ENCODE measurements around the gene HCN3.
"Not testable (repeated sequence)": the region's sequence is repeated elsewhere in the genome, so short reads cannot be mapped to it uniquely, and the experiment has no call there.

The HCN3 gene

DNA sequence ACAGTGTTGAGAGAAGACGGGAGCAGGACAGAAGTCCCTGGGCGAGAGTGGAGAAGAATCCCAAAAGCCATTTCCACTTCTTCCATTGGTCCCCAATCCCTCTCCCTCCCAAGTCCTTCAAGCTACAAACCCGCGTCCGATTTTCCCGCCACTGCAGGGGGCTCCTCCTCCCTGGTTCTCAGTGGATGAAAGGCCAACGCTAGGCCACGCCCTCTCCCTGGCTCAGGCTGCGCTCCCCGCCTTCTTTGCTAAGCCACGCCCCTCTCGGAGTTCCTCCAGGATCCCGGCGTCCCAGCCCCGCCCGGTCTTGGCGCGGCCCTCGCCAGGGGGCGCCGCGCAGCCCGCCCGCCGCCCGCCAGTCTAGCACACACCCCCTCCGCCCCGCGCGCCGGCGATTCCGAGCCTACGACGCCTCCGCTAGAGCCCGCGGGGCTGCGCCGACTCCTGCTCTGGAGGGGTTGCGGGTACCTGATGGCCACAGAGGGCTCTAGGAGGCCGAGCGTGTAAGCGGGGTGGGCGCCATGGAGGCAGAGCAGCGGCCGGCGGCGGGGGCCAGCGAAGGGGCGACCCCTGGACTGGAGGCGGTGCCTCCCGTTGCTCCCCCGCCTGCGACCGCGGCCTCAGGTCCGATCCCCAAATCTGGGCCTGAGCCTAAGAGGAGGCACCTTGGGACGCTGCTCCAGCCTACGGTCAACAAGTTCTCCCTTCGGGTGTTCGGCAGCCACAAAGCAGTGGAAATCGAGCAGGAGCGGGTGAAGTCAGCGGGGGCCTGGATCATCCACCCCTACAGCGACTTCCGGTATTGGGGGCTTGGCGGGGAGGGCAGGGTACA is at the start of gene HCN3:
Gene HCN3, plus strand, starts transcription at position 394 of the 832 bp plus-strand sequence. Its CDS starts 128 bp downstream, at position 522.
- DNase-seq, result peak; percentile 95

DNA sequence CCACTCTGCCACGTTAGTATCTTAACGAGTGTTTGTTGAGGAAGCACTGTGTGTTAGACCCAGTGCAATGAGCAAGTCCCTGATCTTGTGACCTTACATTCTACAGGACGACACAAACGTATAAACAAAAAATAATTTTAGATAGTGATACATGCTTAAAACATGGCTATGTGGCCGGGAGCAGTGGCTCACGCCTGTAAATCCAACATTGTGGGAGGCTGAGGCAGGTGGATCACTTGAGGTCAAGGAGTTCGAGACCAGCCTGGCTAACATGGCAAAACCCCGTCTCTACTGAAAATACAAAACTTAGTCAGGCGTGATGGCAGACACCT is 49.2 kb upstream of the HCN3 start:
- DNase-seq, result no peak

DNA sequence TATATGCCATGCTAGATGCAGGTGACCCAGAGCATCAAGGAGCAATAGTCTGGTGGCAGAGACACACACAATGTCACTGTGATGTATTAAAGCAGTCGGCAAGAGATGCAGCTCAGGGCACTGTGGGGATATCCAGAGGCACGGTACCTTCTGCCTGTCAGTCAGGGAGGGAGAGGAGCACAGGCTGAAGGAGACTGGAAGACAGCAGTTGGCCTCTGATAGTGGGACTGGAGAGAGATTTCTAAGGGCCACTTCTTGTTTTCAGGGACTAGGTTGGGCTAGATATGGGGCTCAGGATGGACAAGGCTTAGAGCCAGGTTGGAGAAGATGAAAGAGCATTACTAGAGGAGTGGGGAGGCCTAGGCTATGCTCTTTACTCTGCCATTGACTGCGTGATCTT is 46.0 kb upstream of the HCN3 start:
- DNase-seq, result not testable (repeated sequence)

DNA sequence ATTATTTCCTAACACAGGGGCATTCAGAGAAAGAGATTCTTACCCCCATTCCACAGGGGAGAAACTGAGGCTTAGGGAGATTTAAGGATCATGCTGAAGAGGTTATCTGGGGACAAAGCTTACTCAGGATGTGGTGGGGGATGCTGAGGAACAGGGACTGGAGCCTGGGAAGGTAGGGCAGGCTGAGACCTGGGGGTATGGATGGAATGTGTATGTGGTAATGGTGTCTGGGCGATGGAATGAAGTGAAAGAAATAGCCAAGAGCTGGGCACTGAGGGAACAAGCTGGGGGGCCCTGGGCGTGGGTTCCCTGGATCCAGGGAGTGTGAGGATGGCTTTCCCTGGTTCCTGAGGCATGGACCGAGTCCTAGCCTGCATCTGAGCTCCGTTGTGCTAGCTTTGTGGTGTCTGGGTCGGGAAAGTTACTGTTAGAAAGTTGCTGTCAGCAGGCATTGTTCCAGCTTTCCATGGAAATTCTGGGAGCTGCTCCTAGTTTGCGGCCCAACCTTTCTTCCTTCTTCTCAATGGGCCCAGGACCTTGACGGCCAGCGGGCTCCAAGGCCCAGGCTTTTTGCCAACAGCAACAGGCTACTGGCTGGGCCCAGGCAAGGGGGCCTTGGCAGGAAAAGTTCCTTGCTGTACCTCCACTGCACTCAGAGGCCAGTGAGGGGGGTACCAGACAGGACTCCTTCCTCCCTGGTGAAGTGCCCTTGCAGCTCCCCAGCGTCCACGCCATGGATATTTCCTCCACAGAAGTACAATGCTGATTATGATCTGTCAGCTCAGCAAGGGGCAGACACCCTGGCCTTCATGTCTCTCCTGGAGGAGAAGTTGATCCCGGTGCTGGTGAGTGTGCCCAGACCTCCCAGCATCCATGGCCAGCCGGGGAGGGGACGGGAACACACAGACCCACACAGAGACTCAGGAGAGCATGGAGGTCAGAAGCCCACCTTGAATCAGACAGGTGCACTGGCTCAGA is 45.0 kb upstream of the HCN3 start:
- DNase-seq, result not testable (repeated sequence)

DNA sequence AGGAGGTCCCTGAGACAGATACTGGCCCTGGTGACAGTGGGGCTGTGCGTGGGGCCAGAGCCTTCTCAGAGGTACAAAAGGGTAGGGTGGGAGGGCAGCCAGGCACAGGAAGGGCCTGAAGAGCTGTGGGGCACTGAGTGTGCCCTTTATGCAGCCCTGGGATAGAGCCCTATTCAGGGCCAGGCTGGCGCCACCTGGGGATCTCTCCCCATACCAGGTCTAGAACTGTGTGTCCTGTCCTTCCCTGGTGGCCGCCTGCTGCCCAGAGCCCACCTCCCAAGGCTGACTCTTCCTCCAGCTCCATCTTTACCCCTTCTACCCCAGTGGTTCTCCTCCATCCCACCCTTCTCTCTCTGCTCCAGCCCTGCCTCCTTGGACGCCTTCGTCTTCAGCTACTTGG is 43.8 kb upstream of the HCN3 start:
- not testable (repeated sequence) for DNase-seq

DNA sequence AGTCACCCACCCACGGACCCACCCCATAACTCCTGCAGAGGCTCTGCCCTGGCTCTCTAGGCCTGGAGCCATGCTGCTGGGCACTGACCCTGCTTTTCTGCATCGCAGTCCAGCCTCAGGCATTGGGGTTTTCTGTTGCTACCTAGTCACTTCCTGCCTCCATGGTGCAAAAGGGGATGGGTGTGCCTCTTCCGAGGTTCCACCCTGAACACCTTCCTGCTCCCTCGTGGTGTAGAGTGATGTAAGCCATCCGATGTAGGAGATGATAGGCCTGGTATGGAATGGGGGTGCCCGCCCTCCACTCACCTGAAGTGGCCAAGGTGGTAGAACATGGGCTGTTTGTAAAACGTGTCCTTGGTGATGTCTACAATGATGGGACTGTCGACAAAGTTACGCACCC is 41.9 kb upstream of the HCN3 start:
- not testable (repeated sequence) for DNase-seq

DNA sequence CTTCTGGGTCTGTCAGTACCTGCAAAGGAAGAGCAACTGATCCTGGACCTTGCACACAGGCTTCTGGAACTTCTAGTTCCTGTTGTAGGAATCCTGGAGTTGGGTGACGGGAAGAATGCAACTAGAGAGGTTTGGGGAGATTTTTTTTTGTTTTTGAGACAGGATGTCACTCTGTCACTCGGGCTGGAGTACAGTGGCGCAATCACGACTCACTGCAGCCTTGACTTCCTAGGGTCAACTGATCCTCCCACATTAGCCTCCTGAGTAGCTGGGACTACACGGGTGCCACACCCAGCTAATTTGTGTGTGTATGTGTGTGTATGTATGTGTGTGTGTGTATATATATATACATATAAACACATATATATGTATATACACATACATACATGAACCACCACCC is 40.8 kb upstream of the HCN3 start:
- DNase-seq, result no peak

DNA sequence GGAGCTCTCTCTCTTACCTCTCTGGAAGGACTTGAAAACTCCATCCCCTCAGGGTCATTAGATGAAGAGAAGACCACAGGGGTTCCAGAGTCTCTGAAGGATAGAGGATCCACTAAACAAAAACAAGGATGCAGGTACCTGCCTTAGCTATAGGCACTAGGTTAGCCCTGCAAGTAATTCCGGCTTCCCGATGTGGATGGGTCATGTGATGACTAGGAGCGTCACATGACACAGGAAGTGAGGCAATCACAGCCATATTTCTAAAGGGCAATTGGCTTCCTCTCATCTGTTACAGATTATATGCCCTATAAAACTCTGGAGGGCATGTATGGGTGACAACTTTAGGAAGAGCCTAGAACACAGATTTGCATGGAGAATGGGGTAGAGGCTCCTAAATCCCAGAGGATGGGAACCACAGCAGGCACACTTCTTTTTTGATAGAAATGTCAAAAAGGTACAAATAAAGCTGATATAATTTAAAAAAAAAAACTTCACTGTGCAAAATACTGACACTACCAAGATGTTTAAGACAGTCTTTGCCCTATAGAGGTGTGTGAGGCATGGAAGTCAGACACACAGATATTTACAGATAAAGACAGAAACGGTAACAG is 36.1 kb upstream of the HCN3 start:
- DNase-seq, result peak; percentile 54

DNA sequence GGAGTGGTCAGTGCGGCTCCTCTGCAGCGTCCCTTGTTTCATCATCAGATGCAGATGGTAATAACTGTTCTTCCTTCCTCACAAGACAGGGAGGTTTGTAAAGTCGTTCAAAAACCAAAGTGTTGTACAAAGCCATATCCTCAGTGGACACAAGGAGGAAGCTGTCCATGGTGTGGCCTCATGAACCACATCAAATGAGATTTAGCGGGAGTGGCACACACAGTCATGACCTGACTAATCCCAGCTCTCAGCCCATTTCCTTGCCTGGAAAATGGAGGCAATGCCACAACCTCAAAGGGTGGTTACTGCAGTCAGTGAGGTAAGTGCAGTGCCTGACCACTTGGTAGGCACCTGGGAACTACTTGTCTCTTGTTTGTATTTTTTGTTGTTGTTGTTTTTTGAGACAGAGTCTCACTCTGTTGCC is 35.4 kb upstream of the HCN3 start:
- no peak for DNase-seq

DNA sequence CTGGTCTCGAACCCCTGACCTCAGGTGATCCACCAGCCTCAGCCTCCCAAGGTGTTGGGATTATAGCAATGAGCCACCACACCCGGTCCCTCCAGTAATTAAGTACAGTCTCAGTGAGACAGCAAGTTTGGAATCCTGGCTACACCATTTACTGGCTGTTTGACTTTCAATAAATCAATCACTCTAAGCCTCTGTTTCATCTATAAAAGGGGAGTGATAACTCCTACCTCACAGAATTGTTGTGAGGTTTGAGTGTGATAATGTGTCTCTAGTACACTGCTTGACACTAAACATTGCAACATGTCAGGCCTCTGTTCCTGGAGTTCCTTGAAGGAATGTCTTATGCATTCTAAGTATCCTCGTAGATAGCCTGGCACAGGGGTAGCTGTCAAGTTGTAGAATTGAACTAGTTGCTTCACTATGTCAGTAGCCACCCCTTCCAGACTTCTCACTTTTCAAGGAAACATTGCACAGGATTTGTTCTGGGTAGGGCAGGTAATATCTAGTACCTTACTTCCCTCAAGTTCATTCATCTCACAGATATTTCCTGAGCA is 34.4 kb upstream of the HCN3 start:
- no peak for DNase-seq

DNA sequence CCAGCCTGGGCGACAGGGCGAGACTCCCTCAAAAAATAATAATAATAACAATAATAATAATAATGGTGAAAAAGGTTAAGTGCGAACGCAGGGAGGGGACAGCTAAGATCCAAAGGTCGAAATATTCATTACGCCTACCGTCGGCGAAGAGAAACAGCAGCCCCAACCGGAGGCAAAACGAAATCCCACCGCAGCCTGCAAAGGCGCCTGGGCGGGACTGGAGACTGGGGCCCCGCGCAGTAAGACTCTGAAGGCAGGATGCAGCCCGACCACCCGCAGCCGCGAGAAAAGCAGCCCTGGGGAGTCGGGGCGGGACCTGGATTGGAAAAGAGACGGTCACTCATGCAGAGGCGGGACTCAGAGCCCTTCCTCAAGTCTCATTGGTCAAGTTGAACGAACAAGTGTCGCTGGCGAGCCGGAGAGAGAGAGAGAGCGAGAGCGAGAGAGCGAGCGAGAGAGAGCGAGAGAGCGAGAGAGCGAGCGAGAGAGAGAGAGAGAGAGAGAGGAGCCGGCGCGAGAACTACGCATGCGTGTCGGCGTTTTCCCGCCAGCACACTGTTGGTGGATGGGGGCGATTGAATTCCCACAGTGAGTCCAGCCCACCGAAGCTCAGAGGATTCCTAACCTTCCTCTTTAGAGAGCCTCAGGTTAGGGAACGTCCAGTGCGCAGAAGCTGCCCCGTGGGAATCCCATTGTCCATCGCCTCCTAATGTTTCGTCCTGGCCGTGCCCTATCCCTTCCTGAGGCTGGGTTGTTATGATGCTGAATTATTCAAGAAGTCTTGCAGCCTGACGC is 32.7 kb upstream of the HCN3 start:
- DNase-seq, result peak; percentile 88

DNA sequence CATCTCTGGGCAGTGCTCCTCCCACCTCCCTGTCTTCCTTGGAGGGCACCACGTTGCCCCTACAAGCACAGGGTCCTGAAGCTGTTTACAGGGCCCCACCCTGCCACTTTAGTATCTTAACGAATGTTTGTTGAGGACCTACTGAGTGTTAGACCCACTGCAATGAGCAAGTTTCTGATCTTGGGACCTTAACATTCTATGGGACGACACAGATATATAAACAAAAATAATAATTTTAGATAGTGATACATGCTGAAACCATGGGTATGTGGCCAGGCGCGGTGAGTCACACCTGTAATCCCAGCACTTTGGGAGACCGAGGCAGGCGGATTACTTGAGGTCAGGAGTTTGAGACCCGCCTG is 32.1 kb upstream of the HCN3 start:
- no peak for DNase-seq

DNA sequence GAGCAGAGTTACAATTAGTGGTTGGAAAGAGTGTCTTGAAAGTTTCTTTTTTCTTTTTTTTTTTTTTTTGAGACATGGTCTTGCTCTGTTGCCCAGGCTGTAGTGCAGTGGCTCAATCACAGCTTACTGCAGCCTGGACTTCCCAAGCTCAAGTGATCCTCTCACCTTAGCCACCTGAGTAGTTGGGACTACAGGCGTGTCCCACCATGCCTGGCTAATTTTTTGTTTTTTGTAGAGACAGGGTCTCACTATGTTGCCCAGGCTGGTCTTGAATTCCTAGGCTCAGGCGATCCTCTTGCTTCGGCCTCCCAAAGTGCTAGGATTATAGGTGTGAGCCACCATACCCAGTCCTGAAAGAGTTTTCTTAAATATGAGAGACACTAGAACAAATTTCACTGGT is 30.5 kb upstream of the HCN3 start:
- DNase-seq, result not testable (repeated sequence)

DNA sequence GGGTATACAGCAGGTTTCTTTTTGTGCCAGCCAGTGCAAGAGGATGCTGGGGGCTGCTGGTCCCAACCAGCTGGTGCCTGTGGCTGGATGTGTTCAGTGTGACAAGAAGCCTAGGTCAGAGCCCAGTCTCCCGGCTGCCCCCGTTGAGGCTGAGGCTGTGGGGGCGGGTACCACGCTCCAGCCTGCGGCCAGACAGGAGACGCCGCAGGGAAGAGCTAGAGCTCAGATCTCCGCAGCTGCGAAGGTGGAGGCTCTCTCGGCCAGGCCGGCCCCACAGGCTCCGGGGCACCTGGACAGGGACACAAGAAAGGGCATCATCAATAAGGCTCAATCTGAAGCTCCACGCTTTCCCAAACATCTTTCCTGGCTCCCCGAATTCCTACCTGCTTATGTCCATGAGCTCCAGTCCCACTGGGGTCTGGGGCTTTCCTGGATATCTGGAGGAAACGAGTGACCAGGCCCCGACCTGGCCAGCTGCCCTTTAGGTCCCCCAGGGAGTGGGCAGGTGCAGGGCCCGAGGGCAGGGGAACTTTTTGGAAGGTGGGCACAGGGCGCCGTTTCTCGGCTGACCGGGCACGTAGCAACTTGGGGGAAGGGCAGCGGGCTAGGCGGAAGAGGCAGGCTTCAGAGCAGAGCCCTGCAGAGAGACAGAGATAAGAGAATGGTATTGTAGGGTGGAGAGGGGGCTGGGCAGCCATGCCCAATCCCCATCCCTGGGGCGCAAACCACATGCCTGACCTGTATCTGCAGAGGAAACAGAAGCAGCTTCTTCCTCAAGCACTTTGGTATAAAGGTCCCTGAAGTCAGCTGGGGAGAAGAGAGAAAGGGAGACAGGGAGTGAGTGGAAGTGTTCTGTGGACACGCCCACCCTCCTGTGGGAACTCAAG is 29.4 kb upstream of the HCN3 start:
- DNase-seq, result no peak

DNA sequence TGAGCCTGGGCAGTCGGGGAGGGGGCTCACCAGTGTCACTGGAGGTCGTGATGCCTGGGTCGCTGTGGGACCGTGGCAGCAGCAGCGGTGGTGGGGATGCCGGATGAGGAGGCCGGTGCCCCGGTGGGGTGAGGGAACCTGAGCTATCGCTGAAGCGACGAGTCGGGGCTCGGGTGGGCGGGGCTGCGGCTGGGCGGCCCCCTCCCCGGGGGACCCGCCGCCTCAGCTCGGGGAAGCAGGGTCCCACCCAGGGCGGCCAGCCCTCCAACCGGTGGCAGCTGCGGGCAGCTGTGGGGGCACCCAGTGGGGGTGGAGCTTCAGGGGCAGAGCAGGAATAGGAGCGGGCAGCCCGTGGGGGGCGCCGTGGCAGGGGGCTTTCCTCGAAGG is 27.0 kb upstream of the HCN3 start:
- DNase-seq, result no peak

DNA sequence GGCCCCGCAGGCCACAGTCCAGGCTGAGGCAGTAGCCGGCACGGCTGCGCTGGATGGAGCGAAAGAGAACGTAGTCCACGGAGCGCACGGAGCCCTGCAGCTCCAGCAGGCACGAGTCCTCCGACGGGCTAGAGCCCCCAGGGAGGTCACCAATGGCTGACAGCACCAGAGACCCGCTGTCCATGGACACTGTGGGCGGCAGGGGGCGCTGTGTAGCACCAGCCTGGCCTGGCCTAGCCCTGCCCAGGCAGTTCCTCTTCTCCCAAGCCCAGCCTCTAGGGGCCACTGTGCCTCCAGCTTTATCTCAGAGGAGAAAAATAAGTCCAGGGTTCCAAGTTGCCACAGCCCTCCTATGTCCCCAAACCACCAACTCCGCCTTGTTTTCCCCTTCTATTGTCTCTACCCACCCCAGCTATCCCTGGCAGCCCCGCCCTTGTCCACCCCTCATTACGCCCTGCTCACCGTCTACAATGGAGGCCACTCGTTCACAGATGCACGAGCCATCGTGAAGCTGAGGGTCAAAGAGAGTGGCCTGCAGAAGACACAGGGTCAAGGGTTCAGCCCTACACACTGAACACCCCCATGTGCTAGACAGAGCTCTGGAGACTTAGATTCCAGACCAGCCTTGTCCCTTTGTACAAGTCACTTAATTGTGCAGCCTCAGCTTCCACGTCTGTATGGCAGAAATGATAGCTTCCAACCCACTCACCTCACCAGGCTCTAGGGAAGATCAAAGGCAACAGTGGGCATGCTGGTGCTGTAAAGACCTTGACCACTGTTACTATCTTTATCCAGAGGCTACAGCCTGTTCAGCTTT is 26.4 kb upstream of the HCN3 start:
- DNase-seq, result peak; percentile 97

DNA sequence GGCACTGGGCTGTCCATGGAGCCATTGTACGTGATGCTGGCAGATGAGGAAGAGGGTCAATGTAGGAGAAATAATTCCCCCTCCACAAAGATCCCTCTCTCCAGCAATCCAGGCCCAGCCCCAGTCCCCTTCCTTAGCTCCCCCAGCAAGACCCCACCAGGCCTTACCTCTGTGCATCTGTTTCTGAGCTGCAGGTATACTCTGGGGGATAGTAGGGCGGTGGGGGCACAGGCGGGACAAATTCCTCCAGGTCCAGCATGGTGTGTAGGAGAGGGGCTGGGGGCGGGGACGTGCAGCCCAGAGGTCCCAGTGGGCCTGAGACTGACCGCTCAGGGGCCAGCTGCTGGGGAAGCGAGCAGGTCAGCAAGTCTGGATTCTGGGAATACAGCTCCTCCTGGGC is 25.7 kb upstream of the HCN3 start:
- no peak for DNase-seq

DNA sequence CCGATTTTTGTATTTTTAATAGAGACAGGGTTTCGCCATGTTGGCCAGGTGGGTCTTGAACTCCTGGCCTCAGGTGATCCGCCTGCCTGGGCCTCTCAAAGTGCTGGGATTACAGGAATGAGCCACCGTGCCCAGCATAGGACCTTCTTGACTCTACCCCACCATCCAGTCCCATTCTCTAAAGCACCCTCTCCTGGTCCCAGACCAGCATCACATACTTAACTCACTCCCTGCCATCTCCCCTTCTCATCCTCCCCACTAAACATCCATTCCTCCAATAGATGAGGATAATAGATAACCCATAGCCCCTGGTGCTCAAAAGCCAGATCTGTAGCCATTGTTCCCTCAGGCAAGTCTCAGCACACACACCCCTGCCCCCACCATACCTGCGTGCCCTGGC is 24.1 kb upstream of the HCN3 start:
- no peak for DNase-seq

DNA sequence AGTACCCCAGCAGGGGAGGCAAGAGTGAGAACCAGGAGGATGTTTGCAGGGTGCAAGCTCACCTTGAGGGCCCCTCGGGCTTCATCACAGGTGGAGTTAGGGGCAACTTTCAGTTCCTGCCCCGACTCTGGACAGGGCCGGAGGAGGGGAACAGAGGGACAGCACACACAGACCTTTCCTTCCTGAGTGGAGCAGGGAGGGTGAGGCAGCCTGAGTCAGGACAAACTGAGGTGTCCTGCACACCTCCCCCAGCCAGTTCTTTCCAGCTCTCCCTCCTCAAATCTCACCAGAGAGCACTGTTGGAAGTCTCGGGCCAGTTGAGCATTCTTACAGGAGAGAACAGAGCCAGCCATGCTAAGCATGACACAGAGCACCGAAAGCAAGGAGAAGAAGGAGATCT is 23.5 kb upstream of the HCN3 start:
- no peak for DNase-seq

DNA sequence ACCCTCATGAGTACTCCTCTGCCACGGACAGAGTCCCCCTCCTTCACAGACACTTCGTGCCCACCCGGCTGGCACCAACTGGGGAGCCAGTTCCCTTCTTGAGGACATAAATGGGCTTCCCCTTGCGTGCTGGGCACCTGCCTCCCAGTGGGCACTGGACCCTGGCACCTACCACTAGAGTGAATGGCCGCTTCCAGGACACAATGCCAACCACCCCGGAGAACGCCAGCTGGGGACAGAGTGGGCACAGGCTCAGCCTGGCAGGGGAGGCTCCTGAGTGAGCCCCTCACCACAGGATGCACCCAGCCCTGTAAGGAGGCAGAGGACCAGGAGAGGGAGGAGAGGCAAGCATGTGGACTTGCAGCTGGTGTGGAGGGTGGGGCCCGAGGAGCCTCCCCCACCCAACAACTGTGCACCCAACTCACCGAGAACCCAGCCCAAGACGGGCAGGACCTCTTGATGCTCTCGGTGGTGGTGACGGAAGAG is 23.0 kb upstream of the HCN3 start:
- DNase-seq, result no peak

All from activated CD8-positive, alpha-beta memory T cell treated with anti-CD3 and anti-CD28 coated beads, Interleukin-2, amount 50 U/mL, for 4 hours (primary cell).